ENCODE results near the gene NXPH1.
A peak's percentile ranks its signal among the peaks of the same experiment; 100 is the strongest.

The NXPH1 gene

GRCh38 chr7:8601121-8601520 is 167.7 kb downstream of the NXPH1 start:
- H3K36me3 ChIP-seq, result no peaks in the 10 kb centered on the region
- H3K4me3 ChIP-seq (ENCODE audit: low read depth, low read length), result no peak overlapping the region
- no peak for TF ChIP-seq CTCF (IDR thresholded peaks at IDR 0.05; ENCODE audit: low read depth, low read length)
- no peak overlapping the region for H3K27ac ChIP-seq
- no peaks in the 10 kb centered on the region for H3K27me3 ChIP-seq (ENCODE audit: insufficient read depth, low read depth, severe bottlenecking)
- no peak for DNase-seq
- no peaks in the 10 kb centered on the region for H3K9me3 ChIP-seq (ENCODE audit: severe bottlenecking)

- no peaks in the 10 kb centered on the region for H3K27me3 ChIP-seq (ENCODE audit: insufficient read depth, low read depth, severe bottlenecking)
- DNase-seq, result no peak
- no peaks in the 10 kb centered on the region for H3K36me3 ChIP-seq
- no peak for TF ChIP-seq CTCF (IDR thresholded peaks at IDR 0.05; ENCODE audit: low read depth, low read length)
- no peak overlapping the region for H3K27ac ChIP-seq
- no peak overlapping the region for H3K4me3 ChIP-seq (ENCODE audit: low read depth, low read length)
- H3K9me3 ChIP-seq (ENCODE audit: severe bottlenecking), result no peaks in the 10 kb centered on the region
Measured at GRCh38 chr7:8605221-8605620, 171.8 kb downstream of the NXPH1 start.

GRCh38 chr7:8612584-8612983 is 179.2 kb downstream of the NXPH1 start:
- H3K36me3 ChIP-seq, result no peaks in the 10 kb centered on the region
- H3K9me3 ChIP-seq (ENCODE audit: severe bottlenecking), result no peaks in the 10 kb centered on the region
- no peak overlapping the region for H3K27ac ChIP-seq
- DNase-seq, result no peak
- no peaks in the 10 kb centered on the region for H3K27me3 ChIP-seq (ENCODE audit: insufficient read depth, low read depth, severe bottlenecking)
- TF ChIP-seq CTCF (IDR thresholded peaks at IDR 0.05; ENCODE audit: low read depth, low read length), result no peak
- no peak overlapping the region for H3K4me3 ChIP-seq (ENCODE audit: low read depth, low read length)

GRCh38 chr7:8613191-8613590 is 179.8 kb downstream of the NXPH1 start:
- no peak for TF ChIP-seq CTCF (IDR thresholded peaks at IDR 0.05; ENCODE audit: low read depth, low read length)
- Histone ChIP-seq H3K9me3 (ENCODE audit: severe bottlenecking) (no peaks in the 10 kb centered on the region), H3K4me3 (ENCODE audit: low read depth, low read length) (no peak overlapping the region), H3K27ac (no peak overlapping the region), H3K27me3 (ENCODE audit: insufficient read depth, low read depth, severe bottlenecking) (no peaks in the 10 kb centered on the region), H3K36me3 (no peaks in the 10 kb centered on the region)
- DNase-seq, result no peak

GRCh38 chr7:8615019-8615418 is 181.6 kb downstream of the NXPH1 start:
- Histone ChIP-seq H3K36me3 (no peaks in the 10 kb centered on the region), H3K27ac (no peak overlapping the region), H3K27me3 (ENCODE audit: insufficient read depth, low read depth, severe bottlenecking) (no peaks in the 10 kb centered on the region), H3K9me3 (ENCODE audit: severe bottlenecking) (no peaks in the 10 kb centered on the region), H3K4me3 (ENCODE audit: low read depth, low read length) (no peak overlapping the region)
- TF ChIP-seq CTCF (IDR thresholded peaks at IDR 0.05; ENCODE audit: low read depth, low read length), result no peak
- DNase-seq, result peak; percentile 23

GRCh38 chr7:8618441-8619070 is 185.1 kb downstream of the NXPH1 start:
- no peak for DNase-seq
- no peak overlapping the region for H3K4me3 ChIP-seq (ENCODE audit: low read depth, low read length)
- TF ChIP-seq CTCF (IDR thresholded peaks at IDR 0.05; ENCODE audit: low read depth, low read length), result no peak
- H3K9me3 ChIP-seq (ENCODE audit: severe bottlenecking), result no peaks in the 10 kb centered on the region
- H3K27me3 ChIP-seq (ENCODE audit: insufficient read depth, low read depth, severe bottlenecking), result no peaks in the 10 kb centered on the region
- H3K27ac ChIP-seq, result 0 out of 2 replicates have a peak overlapping the region, but pooled peaks have one; percentile 31
- H3K36me3 ChIP-seq, result no peaks in the 10 kb centered on the region
